H1 (cell line): Measurements from ENCODE around the gene RUSC2. TPM values are rescaled to one million over a fixed set of nuclear protein-coding genes. Genes with fewer than 3 reads are reported as not detected.

Source experiments
- CEBPB ChIP-seq: IDR thresholded peaks from 2 replicates; pipeline ENCODE4 v1.6.1; 2012; ENCODE audit warnings: low read depth, low read length
- CHD7 ChIP-seq: fragments of 300-600 bp; sonication (generic); IDR thresholded peaks from 2 replicates; pipeline ENCODE4 v1.7.1; 2012; ENCODE audit warnings: low read length, moderate library complexity, mild to moderate bottlenecking, inconsistent platforms; ENCODE audit not compliant: insufficient replicate concordance
- RXRA ChIP-seq: IDR thresholded peaks from 2 replicates; pipeline ENCODE4 v1.6.1; 2011; ENCODE audit warnings: low read depth, mild to moderate bottlenecking, low read length, moderate library complexity; ENCODE audit not compliant: insufficient read depth
- SIX5 ChIP-seq: IDR thresholded peaks from 2 replicates; pipeline ENCODE4 v1.6.1; 2011; ENCODE audit warnings: mild to moderate bottlenecking, low read depth, low read length
- TCF12 ChIP-seq: IDR thresholded peaks from 2 replicates; pipeline ENCODE4 v1.6.1; 2011; ENCODE audit warnings: low read depth, mild to moderate bottlenecking, low read length
- YY1 ChIP-seq: IDR thresholded peaks from 2 replicates; pipeline ENCODE4 v1.6.1; 2011; ENCODE audit warnings: low read depth, mild to moderate bottlenecking, low read length
- polyA plus RNA-seq, 7 experiments: library from polyadenylated mRNA; depleted of rRNA in 3 of 7; stranded (reverse) in 5 of 7; unstranded in 2 of 7; fragments of >200 nt in 5 of 7; fragments of 200-250 nt in 2 of 7; gene quantifications; 1 replicate in 5 of 7; 2 replicates in 1 of 7; 4 replicates in 1 of 7; pipeline versions ENCODE4 v1.2.1 to v1.2.3, GENCODE V29; 2011 to 2013; ENCODE audit warnings: missing spikeins in 2 of 7, mixed read lengths in 2 of 7
- total RNA-seq: library from RNA; stranded (reverse); fragmentation: NEBNext Ultra II Directional; extraction: Animal tissue kit (Norgen Biotek cat#: 25700); gene quantifications from 2 replicates; pipeline ENCODE4 v1.2.1, GENCODE V29; 2021

Gene RUSC2
- total and polyA plus RNA-seq, 2 of the 8 experiments (the other 6 are each of a cell fraction or from before 2014, with no cell fraction given), result 4.2 to 7.9 TPM

DNA sequence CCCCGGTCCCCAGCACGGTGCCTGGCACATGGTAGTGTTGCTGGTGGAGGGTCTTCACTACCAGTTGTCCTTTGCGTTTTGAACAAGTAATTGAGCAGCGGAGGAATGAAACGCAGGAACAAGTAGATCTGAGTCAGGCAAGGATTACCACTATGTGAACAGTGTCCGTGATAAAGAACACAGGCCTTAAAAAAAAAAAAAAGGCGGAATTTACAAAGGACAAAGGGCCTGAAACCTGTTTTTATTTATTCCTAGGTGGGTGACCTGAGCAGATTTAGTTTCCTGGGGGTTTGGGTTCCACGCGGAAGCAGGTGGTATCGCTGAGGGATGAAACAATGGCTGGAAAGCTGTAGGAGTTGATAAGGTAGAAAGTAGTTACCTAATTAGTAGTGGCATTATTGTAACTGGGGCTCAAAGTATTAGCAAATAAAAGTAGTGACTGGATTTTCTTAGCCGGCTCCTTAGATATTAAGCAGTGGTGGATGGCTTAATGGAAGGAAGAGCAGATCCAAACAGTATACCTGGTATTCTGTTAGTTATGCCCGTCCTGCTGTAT, 1.1 kb downstream of the RUSC2 start (continued):
- no peak for TF ChIP-seq CHD7
- no peak for TF ChIP-seq RXRA
- no peak for TF ChIP-seq SIX5
- no peak for TF ChIP-seq TCF12
- no peak for TF ChIP-seq CEBPB
- no peak for TF ChIP-seq YY1
- TF ChIP-seq, all 59 proteins: peak for 0
